ENCODE measurements around the gene NENF. TPM values are rescaled to one million over a fixed set of nuclear protein-coding genes. Genes with fewer than 3 reads are reported as not detected.

NENF gene
- total RNA-seq, 1 experiment from 2014 or later, result 72.4 TPM

DNA sequence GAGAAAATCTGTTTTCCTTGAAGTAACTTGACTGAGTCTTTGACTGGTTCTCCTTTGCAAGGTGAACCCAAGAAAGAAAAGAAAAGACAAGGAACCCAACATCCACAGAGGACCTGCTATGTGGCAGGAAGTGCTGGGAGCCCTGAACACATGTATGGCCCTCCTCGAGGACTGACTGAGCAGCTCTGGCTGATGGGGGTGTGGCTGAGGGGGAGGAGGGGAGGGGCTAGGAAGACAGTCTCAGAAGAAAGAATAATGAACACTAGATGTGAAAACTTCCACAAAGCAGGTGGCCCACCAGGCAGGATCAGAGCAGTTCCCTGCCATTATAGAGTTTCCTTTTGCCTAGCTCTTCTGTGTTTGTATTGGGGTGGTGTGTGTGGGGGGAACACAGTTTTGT, 26.1 kb downstream of the NENF start:
- in situ Hi-C loops (cut with HindIII; ENCODE audit: low pct_unique_long_range_greater_than_20kb, low sequenced_read_pairs), result no loop called here
- BruUV-seq (replicated peaks), result no TSS peak
- CTCF ChIA-PET, result no interaction called here
- ATAC-seq, result no peak
- H3K27ac ChIP-seq (ENCODE audit: low read length), result no peak overlapping the region
- no peaks in the 10 kb centered on the region for H3K27me3 ChIP-seq (ENCODE audit: control insufficient read depth, insufficient read depth, low read length)
- H3K4me1 ChIP-seq (ENCODE audit: control insufficient read depth, insufficient read depth, low read length), result no peaks in the 10 kb centered on the region
- DNase-seq (ENCODE audit: low read depth, low spot score), result no peak
- no peak overlapping the region for H3K4me3 ChIP-seq (ENCODE audit: low read depth in 2 of 2, low read length in 2 of 2)
- no peaks in the 10 kb centered on the region for H3K36me3 ChIP-seq (ENCODE audit: control insufficient read depth, insufficient read depth, low read length)
- intact Hi-C loops (cut with micrococcal nuclease; ENCODE audit: unreplicated experiment), result loop anchor here (5.0 to 10.0 kb wide), 4 partner anchors 74 to 774 kb away; no protein-coding TSS in a partner anchor
- H3K9me3 ChIP-seq (ENCODE audit: control insufficient read depth, insufficient read depth, low read depth, low read length), result no peaks in the 10 kb centered on the region
- POLR2A ChIA-PET, result no interaction called here
- no peak for TF ChIP-seq SIN3A (IDR thresholded peaks at IDR 0.05; ENCODE audit: borderline replicate concordance, insufficient read depth, low read depth, low read length)
- TF ChIP-seq, protein P1, sequence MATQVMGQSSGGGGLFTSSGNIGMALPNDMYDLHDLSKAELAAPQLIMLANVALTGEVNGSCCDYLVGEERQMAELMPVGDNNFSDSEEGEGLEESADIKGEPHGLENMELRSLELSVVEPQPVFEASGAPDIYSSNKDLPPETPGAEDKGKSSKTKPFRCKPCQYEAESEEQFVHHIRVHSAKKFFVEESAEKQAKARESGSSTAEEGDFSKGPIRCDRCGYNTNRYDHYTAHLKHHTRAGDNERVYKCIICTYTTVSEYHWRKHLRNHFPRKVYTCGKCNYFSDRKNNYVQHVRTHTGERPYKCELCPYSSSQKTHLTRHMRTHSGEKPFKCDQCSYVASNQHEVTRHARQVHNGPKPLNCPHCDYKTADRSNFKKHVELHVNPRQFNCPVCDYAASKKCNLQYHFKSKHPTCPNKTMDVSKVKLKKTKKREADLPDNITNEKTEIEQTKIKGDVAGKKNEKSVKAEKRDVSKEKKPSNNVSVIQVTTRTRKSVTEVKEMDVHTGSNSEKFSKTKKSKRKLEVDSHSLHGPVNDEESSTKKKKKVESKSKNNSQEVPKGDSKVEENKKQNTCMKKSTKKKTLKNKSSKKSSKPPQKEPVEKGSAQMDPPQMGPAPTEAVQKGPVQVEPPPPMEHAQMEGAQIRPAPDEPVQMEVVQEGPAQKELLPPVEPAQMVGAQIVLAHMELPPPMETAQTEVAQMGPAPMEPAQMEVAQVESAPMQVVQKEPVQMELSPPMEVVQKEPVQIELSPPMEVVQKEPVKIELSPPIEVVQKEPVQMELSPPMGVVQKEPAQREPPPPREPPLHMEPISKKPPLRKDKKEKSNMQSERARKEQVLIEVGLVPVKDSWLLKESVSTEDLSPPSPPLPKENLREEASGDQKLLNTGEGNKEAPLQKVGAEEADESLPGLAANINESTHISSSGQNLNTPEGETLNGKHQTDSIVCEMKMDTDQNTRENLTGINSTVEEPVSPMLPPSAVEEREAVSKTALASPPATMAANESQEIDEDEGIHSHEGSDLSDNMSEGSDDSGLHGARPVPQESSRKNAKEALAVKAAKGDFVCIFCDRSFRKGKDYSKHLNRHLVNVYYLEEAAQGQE (IDR thresholded peaks at IDR 0.05; ENCODE audit: insufficient read depth in 1 of 2, low read depth in 2 of 2, low read length in 1 of 2), result no peak

DNA sequence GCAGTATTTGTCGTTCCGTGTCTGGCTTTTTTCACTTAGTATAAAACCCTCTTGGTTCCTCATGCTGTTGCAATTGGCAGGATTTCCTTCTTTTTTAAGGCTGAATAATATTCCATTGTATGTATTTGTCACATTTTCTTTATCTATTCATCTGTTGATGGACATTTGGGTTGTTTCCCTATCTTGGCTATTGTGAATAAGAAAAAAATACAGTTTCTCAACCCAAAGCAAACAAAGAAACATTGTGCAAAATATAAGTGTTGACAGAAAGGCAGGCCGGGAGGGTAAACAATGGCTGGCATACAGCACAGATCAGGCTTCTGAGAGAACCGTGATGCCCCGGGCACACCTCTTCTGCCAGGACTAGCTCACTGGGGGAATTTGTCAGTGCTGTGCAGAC, 26.9 kb downstream of the NENF start:
- H3K27me3 ChIP-seq (ENCODE audit: control insufficient read depth, insufficient read depth, low read length), result no peaks in the 10 kb centered on the region
- intact Hi-C loops (cut with micrococcal nuclease; ENCODE audit: unreplicated experiment), result loop anchor here (5.0 to 10.0 kb wide), 4 partner anchors 75 to 775 kb away; no protein-coding TSS in a partner anchor
- no peak overlapping the region for H3K4me3 ChIP-seq (ENCODE audit: low read depth in 2 of 2, low read length in 2 of 2)
- H3K4me1 ChIP-seq (ENCODE audit: control insufficient read depth, insufficient read depth, low read length), result no peaks in the 10 kb centered on the region
- TF ChIP-seq, protein P2, sequence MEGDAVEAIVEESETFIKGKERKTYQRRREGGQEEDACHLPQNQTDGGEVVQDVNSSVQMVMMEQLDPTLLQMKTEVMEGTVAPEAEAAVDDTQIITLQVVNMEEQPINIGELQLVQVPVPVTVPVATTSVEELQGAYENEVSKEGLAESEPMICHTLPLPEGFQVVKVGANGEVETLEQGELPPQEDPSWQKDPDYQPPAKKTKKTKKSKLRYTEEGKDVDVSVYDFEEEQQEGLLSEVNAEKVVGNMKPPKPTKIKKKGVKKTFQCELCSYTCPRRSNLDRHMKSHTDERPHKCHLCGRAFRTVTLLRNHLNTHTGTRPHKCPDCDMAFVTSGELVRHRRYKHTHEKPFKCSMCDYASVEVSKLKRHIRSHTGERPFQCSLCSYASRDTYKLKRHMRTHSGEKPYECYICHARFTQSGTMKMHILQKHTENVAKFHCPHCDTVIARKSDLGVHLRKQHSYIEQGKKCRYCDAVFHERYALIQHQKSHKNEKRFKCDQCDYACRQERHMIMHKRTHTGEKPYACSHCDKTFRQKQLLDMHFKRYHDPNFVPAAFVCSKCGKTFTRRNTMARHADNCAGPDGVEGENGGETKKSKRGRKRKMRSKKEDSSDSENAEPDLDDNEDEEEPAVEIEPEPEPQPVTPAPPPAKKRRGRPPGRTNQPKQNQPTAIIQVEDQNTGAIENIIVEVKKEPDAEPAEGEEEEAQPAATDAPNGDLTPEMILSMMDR (IDR thresholded peaks at IDR 0.05), result no peak
- TF ChIP-seq, protein P1 (IDR thresholded peaks at IDR 0.05; ENCODE audit: insufficient read depth in 1 of 2, low read depth in 2 of 2, low read length in 1 of 2), result no peak
- TF ChIP-seq SIN3A (IDR thresholded peaks at IDR 0.05; ENCODE audit: borderline replicate concordance, insufficient read depth, low read depth, low read length) (no peak), TCF7L2 (IDR thresholded peaks at IDR 0.05; ENCODE audit: low read depth, low read length) (no peak), POLR2AphosphoS5 (IDR thresholded peaks at IDR 0.05; ENCODE audit: low read depth, low read length) (no peak)
- ATAC-seq (no peak), DNase-seq (ENCODE audit: low read depth, low spot score) (no peak)
- in situ Hi-C loops (cut with HindIII; ENCODE audit: low pct_unique_long_range_greater_than_20kb, low sequenced_read_pairs), result no loop called here
- CTCF ChIA-PET, result no interaction called here
- no peaks in the 10 kb centered on the region for H3K36me3 ChIP-seq (ENCODE audit: control insufficient read depth, insufficient read depth, low read length)
- BruUV-seq (replicated peaks), result no TSS peak
- no peaks in the 10 kb centered on the region for H3K9me3 ChIP-seq (ENCODE audit: control insufficient read depth, insufficient read depth, low read depth, low read length)
- POLR2A ChIA-PET, result no interaction called here
- H3K27ac ChIP-seq (ENCODE audit: low read length), result no peak overlapping the region
